ENCODE data around the gene GFER. TPM values are rescaled to one million over a fixed set of nuclear protein-coding genes. Genes with fewer than 3 reads are reported as not detected.

GFER gene
- total and polyA plus RNA-seq, 2 of the 8 experiments (the other 6 are each of a cell fraction or from before 2014, with no cell fraction given): 17.7 to 37.9 TPM

DNA sequence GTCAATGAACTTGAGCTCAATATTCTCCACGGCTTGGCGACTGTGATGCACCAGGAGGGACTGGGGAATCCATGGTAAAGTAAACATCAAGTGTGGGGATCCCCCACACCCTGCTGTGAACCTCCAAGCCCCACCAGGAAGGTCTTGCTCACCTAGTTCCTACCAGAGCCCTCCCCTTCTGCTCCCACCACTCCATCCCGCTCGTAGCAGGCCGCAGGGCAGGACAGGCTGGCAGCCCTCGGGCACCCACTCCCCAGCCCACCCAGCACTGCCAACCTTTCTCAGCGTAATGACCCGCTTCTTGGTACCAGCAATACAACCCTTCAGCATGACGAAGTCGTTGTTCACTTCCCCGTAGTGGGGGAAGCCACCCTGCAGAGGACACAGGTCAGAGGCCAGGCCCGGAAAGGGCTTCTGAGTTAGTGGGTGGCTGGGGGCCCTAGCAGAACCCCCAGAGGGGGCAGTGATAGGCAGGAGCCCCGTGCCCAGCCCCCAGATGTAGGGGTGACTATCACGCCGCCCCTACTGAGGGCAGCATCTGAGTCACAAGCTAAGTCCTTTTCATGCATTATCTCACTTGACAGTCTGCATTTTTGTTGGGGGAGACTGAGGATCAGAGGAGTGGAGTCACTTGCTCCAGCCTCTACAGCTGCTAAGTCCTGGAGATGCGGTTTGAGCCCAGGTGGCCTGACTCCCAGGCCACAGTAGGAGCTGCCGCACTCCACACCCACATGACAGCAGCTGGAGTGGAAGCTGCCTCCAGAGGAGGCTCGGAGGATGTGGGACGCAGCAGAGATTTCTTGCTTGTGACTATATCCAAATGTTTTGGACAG, 38.2 kb upstream of the GFER start (continued):
- TF ChIP-seq ASH2L (IDR thresholded peaks at IDR 0.05; ENCODE audit: low read length): no peak
- no peak for TF ChIP-seq ZNF274 (IDR thresholded peaks at IDR 0.05; ENCODE audit: borderline replicate concordance, extremely low read depth, low read length)
- no peak for TF ChIP-seq SP2 (IDR thresholded peaks at IDR 0.05; ENCODE audit: low read length)
- TF ChIP-seq RBBP5 (IDR thresholded peaks at IDR 0.05; ENCODE audit: borderline replicate concordance, low read depth, low read length): no peak
- TF ChIP-seq, protein P1, sequence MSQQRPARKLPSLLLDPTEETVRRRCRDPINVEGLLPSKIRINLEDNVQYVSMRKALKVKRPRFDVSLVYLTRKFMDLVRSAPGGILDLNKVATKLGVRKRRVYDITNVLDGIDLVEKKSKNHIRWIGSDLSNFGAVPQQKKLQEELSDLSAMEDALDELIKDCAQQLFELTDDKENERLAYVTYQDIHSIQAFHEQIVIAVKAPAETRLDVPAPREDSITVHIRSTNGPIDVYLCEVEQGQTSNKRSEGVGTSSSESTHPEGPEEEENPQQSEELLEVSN (IDR thresholded peaks at IDR 0.05): no peak
- TF ChIP-seq RFX5 (IDR thresholded peaks at IDR 0.05; ENCODE audit: borderline replicate concordance, low read depth, low read length): no peak
